Pancreas (tissue), 10 donors: ENCODE measurements around the gene DGKH. TPM values are rescaled to one million over a fixed set of nuclear protein-coding genes. Genes with fewer than 3 reads are reported as not detected.

Experiments used
- ATAC-seq, 4 donors: fragments of 200-7000 bp; cut with Tn5 transposase; one replicate each; pipeline versions ENCODE4 v1.8.0 to v1.9.1; 2020; ENCODE audit warnings: mild to moderate bottlenecking in 4 of 4, moderate library complexity in 4 of 4
- DNase-seq, 6 donors: peaks; one replicate each; pipeline ENCODE4 v3.0.0-alpha.2; 2020
- FAIRE-seq: peaks from 2 replicates; lab custom pipeline; 2012; peaks lifted over from hg19 to GRCh38; lab: Jason Lieb, UNC
- H3K27ac ChIP-seq, 4 donors: fragments of 200-600 bp; sonication (generic); 1 replicate in 3 of 4; 2 replicates in 1 of 4; pipeline versions ENCODE4 v1.5.0 to v1.8.0; 2020
- H3K27me3 ChIP-seq, 4 donors: fragments of 200-600 bp; one replicate each; pipeline ENCODE4 v1.8.0; 2021
- H3K36me3 ChIP-seq, 3 donors: fragments of 200-600 bp; sonication (generic) in 1 of 3; one replicate each; pipeline versions ENCODE4 v1.5.0 to v1.8.0; 2020 to 2021
- H3K4me1 ChIP-seq, 3 donors: fragments of 200-600 bp; one replicate each; pipeline ENCODE4 v1.8.0; 2021
- H3K4me3 ChIP-seq, 4 donors: fragments of 200-600 bp; sonication (generic) in 2 of 4; one replicate each; pipeline versions ENCODE4 v1.5.0 to v1.8.0; 2020 to 2021
- H3K9me3 ChIP-seq, 4 donors: fragments of 200-600 bp; one replicate each; pipeline ENCODE4 v1.8.0; 2021
- CTCF ChIP-seq, 4 donors: fragments of 200-600 bp; sonication (generic) in 3 of 4; IDR thresholded peaks; one replicate each; pipeline versions ENCODE4 v1.5.0 to v1.8.0; 2021; ENCODE audit warnings: antibody characterized with exemption in 4 of 4
- WGBS, 2 donors: extraction: QIAGEN DNeasy Blood & Tissue Kit; methylation state at CpG; one replicate each; pipeline ENCODE4 v1.1.7; 2013; 5-methylcytosine and 5-hydroxymethylcytosine counted together
- intact Hi-C, 3 donors: fragments of 100-400 bp; cut with DNase I; formaldehyde crosslinking; loops; one replicate each; pipeline versions ENCODE4 v1.11.1 to v1.14.2; 2022
- polyA plus RNA-seq, 2 donors: library from polyadenylated mRNA; stranded (reverse); fragments of 200-250 nt; gene quantifications; one replicate each; pipeline ENCODE4 v1.2.3, GENCODE V29; 2013
- total RNA-seq, 6 donors: library from RNA; stranded (reverse); fragmentation: NEBNext Ultra II Directional in 4 of 6; extraction: Animal tissue kit (Norgen Biotek cat#: 25700) in 4 of 6; gene quantifications; one replicate each; pipeline versions ENCODE4 v1.2.1 to v1.2.4, GENCODE V29; 2021 to 2023
- donor health status: healthy with polysubstance abuse.
- donor health status: DM: no; HTN: no; CAD: no; lungs with moderate emphysema.
- donor health status: DM: no; HTN: no; CAD: no.
- donor health status: control.
- donor health status: control.
- donor health status: Bipolar disorder and iron deficiency.
- donor health status: DM: yes; HTN: yes; CAD: no.
- donor health status: DM: no; HTN: no; CAD: no.
- donor health status: DM: no; HTN: no; CAD: no.
- donor health status: DM: yes; HTN: yes; CAD: no.

Gene DGKH
- total and polyA plus RNA-seq, 8 donors: 0.87 to 5.0 (median 1.6) TPM

- Histone ChIP-seq H3K4me1 (no peaks in the 10 kb centered on the region), H3K9me3 (no peaks in the 10 kb centered on the region), H3K36me3 (no peaks in the 10 kb centered on the region), H3K27me3 (no peaks in the 10 kb centered on the region), H3K4me3 (no peak overlapping the region), H3K27ac (no peak overlapping the region)
- intact Hi-C loops: no loop called here
- no peak for TF ChIP-seq CTCF (IDR thresholded peaks at IDR 0.05)
- DNase-seq: no peak
- no peak for FAIRE-seq
- ATAC-seq: no peak
- WGBS, 2 donors: 51 to 67% methylated on average over 4 of the region's 4 CpGs
Observed at GRCh38 chr13:42114278-42114677, 65.8 kb downstream of the DGKH start.

DNA sequence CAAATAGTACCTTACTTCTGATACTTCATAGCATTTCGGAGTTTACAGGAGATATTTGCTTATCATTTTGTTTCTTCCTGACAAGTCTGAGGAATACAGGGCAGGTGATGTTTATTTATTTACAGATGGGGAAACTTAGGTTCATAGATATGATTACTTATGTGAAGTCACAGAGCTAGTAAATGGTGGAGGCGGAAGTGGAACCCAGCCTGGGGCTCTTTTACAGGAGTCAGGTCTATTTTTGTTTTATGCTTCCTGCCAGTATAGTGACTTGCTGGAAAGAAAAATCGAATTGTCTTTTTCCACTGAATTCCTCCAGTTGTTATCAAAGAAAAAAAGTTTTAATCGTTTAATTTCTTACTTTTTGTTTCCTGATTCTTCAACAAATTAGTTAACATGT, 66.5 kb downstream of the DGKH start:
- DNase-seq: no peak
- intact Hi-C loops: no loop called here
- TF ChIP-seq CTCF (IDR thresholded peaks at IDR 0.05): no peak
- WGBS, 2 donors: 58 to 62% methylated on average over 4 of the region's 4 CpGs
- H3K27ac ChIP-seq: no peak overlapping the region
- H3K27me3 ChIP-seq: no peaks in the 10 kb centered on the region
- H3K9me3 ChIP-seq: no peaks in the 10 kb centered on the region
- ATAC-seq: no peak
- H3K4me1 ChIP-seq: no peaks in the 10 kb centered on the region
- no peaks in the 10 kb centered on the region for H3K36me3 ChIP-seq
- FAIRE-seq: no peak
- H3K4me3 ChIP-seq: no peak overlapping the region

- Histone ChIP-seq H3K9me3 (no peaks in the 10 kb centered on the region), H3K36me3 (no peaks in the 10 kb centered on the region), H3K27me3 (no peaks in the 10 kb centered on the region), H3K27ac (no peak overlapping the region), H3K4me3 (no peak overlapping the region), H3K4me1 (no peaks in the 10 kb centered on the region)
- intact Hi-C loops: no loop called here
- no peak for DNase-seq
- TF ChIP-seq CTCF (IDR thresholded peaks at IDR 0.05): no peak
- ATAC-seq: no peak
- WGBS, 2 donors: 55 to 62% methylated on average over 2 of the region's 2 CpGs
- no peak for FAIRE-seq
Observed at GRCh38 chr13:42116225-42116624, 67.8 kb downstream of the DGKH start.

DNA sequence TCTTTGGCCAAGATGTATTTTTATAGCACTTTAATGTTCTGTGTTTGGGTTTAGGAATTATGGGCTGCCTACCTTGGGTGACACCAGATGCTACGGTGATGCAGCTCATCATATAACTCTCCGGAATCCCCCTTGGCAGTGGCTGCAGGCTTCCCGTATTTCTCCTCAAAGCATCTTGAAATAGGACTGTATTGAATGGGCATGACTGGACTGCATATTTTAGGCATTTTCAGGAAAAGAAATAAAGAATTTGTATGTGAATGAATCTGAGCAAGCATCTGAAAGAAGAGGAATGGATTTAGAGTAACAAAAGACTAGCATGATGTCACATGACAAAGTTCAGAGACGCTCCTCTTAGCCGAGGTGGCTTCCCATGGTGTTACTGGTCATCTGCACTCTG, 70.6 kb downstream of the DGKH start:
- WGBS, 2 donors: 93 to 95% methylated on average over 5 of the region's 5 CpGs
- H3K27ac ChIP-seq: no peak overlapping the region
- ATAC-seq (no peak), DNase-seq (no peak), FAIRE-seq (no peak)
- no peak for TF ChIP-seq CTCF (IDR thresholded peaks at IDR 0.05)
- no peaks in the 10 kb centered on the region for H3K4me1 ChIP-seq
- intact Hi-C loops: no loop called here
- no peak overlapping the region for H3K4me3 ChIP-seq
- no peaks in the 10 kb centered on the region for H3K36me3 ChIP-seq
- no peaks in the 10 kb centered on the region for H3K9me3 ChIP-seq
- H3K27me3 ChIP-seq: no peaks in the 10 kb centered on the region

- FAIRE-seq: no peak
Observed at GRCh38 chr13:42119875-42120274, 71.4 kb downstream of the DGKH start.

More at GRCh38 chr13:42119875-42120274, 71.4 kb downstream of the DGKH start:
- no peak overlapping the region for H3K4me3 ChIP-seq
- ATAC-seq: no peak
- no peaks in the 10 kb centered on the region for H3K4me1 ChIP-seq
- no peaks in the 10 kb centered on the region for H3K27me3 ChIP-seq
- H3K27ac ChIP-seq: no peak overlapping the region
- WGBS, 2 donors: 77 to 88% methylated on average over 1 of the region's 1 CpG
- no peaks in the 10 kb centered on the region for H3K36me3 ChIP-seq
- no peak for TF ChIP-seq CTCF (IDR thresholded peaks at IDR 0.05)
- intact Hi-C loops: no loop called here
- no peak for DNase-seq
- no peaks in the 10 kb centered on the region for H3K9me3 ChIP-seq
